ENCODE measurements around the gene NEK7.

- no peak for TF ChIP-seq POLR2A (IDR thresholded peaks at IDR 0.05)
- TF ChIP-seq CTCF (IDR thresholded peaks at IDR 0.05 in 4 of 5, conservative IDR thresholded peaks at IDR 0.05 in 1 of 5): no peak
Observed at GRCh38 chr1:198241553-198241952, 84.8 kb downstream of the NEK7 start.
